Measurements from ENCODE around the gene SUMO2.

- TF ChIP-seq CTCF (IDR thresholded peaks at IDR 0.05; ENCODE audit: low read depth, low read length, poor library complexity, severe bottlenecking) (no peak), EZH2phosphoT487 (IDR thresholded peaks at IDR 0.05; ENCODE audit: borderline replicate concordance, low read length) (no peak)
Measured at GRCh38 chr17:75225016-75225415, 42.3 kb upstream of the SUMO2 start.

Measured in DOHH2 (cell line).